Stimulated activated CD4-positive, alpha-beta T cell treated with anti-CD3 and anti-CD28 coated beads, Interleukin-12 subunit alpha, Interleukin-12 subunit beta, amount 100 ng/mL, for 24 hours (primary cell): ENCODE data around the gene PRMT5.

Experiments used
- DNase-seq, 2 experiments: peaks; one replicate each; pipeline ENCODE4 v3.0.0-alpha.2; 2020; ENCODE audit warnings: low read depth in 2 of 2

Gene PRMT5

GRCh38 chr14:22897357-22897756 lies 31.8 kb downstream of the PRMT5 start:
- DNase-seq, result no peak

GRCh38 chr14:22896760-22897159 lies 32.4 kb downstream of the PRMT5 start:
- DNase-seq, result no peak

GRCh38 chr14:22896356-22896755 lies 32.8 kb downstream of the PRMT5 start:
- no peak for DNase-seq

GRCh38 chr14:22895402-22895801 lies 33.8 kb downstream of the PRMT5 start:
- DNase-seq, result no peak

- no peak for DNase-seq
Observed at GRCh38 chr14:22893706-22894105, 35.5 kb downstream of the PRMT5 start.

- no peak for DNase-seq
Observed at GRCh38 chr14:22892488-22892887, 36.7 kb downstream of the PRMT5 start.

GRCh38 chr14:22890416-22890815 lies 38.8 kb downstream of the PRMT5 start:
- DNase-seq, result no peak

GRCh38 chr14:22888662-22889061 lies 40.5 kb downstream of the PRMT5 start:
- DNase-seq, result no peak

GRCh38 chr14:22887990-22888378 lies 41.2 kb downstream of the PRMT5 start:
- peak; percentile 33 to 39 for DNase-seq

- peak in 1 of 2 experiments; percentile 13 for DNase-seq
Observed at GRCh38 chr14:22887260-22887989, 41.8 kb downstream of the PRMT5 start.

- peak; percentile 33 to 66 for DNase-seq
Observed at GRCh38 chr14:22886500-22887259, 42.5 kb downstream of the PRMT5 start.

GRCh38 chr14:22885975-22886374 lies 43.2 kb downstream of the PRMT5 start:
- DNase-seq, result no peak

- no peak for DNase-seq
Observed at GRCh38 chr14:22884738-22885523, 44.2 kb downstream of the PRMT5 start.

- DNase-seq, result no peak
Observed at GRCh38 chr14:22884076-22884737, 45.0 kb downstream of the PRMT5 start.

- DNase-seq, result no peak
Observed at GRCh38 chr14:22883173-22883976, 45.8 kb downstream of the PRMT5 start, which contains the start of gene REM2. Gene REM2, plus strand, starts transcription at chr14:22883222. Its CDS starts 66 bp downstream, at chr14:22883288.

GRCh38 chr14:22882529-22883172 lies 46.5 kb downstream of the PRMT5 start:
- no peak for DNase-seq

GRCh38 chr14:22882064-22882463 lies 47.1 kb downstream of the PRMT5 start:
- DNase-seq, result no peak

GRCh38 chr14:22878271-22879246 lies 50.6 kb downstream of the PRMT5 start:
- DNase-seq, result no peak

- DNase-seq, result no peak
Observed at GRCh38 chr14:22877000-22877501, 52.1 kb downstream of the PRMT5 start.
